ENCODE results near the gene LAMB3. TPM values are rescaled to one million over a fixed set of nuclear protein-coding genes. Genes with fewer than 3 reads are reported as not detected.

The LAMB3 gene
- polyA plus RNA-seq, 10 donors, result 0.16 to 5.7 (median 0.80) TPM

DNA sequence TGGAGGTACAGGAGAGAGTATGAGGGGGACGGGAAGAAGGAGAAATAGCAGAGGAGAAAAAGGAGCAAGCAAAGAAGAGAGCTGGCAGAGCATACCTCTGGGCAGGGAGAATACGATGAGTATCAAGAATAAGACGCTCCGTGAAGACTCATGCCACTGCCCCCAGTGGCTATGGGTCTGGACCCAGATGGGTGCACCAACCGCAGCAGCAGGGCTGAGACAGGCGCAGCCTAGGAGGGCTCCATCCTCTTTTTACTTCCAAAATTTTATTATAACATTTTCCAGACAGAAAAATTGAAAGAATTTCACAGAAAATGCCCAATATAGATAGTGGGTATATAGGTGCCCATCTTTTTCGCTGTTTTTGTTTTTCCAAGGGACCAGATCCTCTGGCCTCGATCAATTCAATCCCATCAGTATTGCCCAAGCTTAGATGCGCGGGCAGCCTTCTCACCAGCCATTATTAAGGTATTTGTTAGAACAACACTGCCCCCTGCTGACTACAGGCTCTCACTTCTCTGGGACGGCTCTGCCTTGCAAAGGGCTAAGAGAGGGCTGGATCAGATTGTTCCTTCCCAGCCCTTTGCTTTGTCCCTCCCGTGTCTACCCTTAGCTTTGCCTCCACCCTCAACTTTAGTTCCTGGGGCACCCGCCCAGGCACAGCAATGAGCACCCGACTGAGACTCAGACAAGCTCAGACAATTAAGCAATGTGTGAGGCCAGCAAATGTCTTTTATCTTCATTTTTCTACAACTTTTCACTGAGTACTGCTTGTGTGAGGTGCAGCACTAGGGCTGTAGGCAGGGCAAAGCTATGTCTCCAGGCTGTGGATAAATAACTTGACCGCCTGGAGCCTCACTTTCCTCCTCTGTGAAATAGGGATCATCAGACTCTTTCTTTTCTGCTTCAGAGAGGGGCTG is 86.2 kb downstream of the LAMB3 start:
- peak; percentile 66 to 80 (median 66) for DNase-seq

Other genes with a start within 250 kb of the LAMB3 start
- gene CAMK1G, start 68.7 kb downstream of the LAMB3 start, polyA plus RNA-seq (ENCODE audit: insufficient read length in 10 of 10), result under 1 TPM in 5 of 10 donors, not detected in 5; 0.10 to 0.47 (median 0.19) TPM
- gene G0S2, start 23.0 kb upstream of the LAMB3 start, polyA plus RNA-seq (ENCODE audit: insufficient read length in 10 of 10), result 1 to 10 TPM; 2.3 to 6.0 (median 3.3) TPM
- under 1 TPM in 9 of 10 donors, not detected in 1; 0.15 to 0.62 (median 0.29) TPM for gene HSD11B1, start 52.4 kb upstream of the LAMB3 start, polyA plus RNA-seq (ENCODE audit: insufficient read length in 10 of 10)
- 10 to 100 TPM in 1 of 10 donors, 1 to 10 TPM in 9; 1.3 to 17.7 (median 2.9) TPM for gene TRAF3IP3, start 103.6 kb upstream of the LAMB3 start, polyA plus RNA-seq (ENCODE audit: insufficient read length in 10 of 10)
- 1 to 10 TPM; 2.0 to 3.6 (median 2.7) TPM for gene C1orf74, start 132.1 kb upstream of the LAMB3 start, polyA plus RNA-seq (ENCODE audit: insufficient read length in 10 of 10)
- gene IRF6, start 153.7 kb upstream of the LAMB3 start, polyA plus RNA-seq (ENCODE audit: insufficient read length in 10 of 10), result 10 to 100 TPM in 1 of 10 donors, 1 to 10 TPM in 3, under 1 TPM in 6; 0.43 to 11.3 (median 0.73) TPM
- 1 to 10 TPM; 5.4 to 8.2 (median 6.8) TPM for gene UTP25, start 175.5 kb upstream of the LAMB3 start, polyA plus RNA-seq (ENCODE audit: insufficient read length in 10 of 10)